ENCODE results near the gene ARHGAP27. TPM values are rescaled to one million over a fixed set of nuclear protein-coding genes. Genes with fewer than 3 reads are reported as not detected.
A peak's percentile ranks its signal among the peaks of the same experiment; 100 is the strongest.

The ARHGAP27 gene
- total RNA-seq, 2 experiments from 2014 or later = 55.5 to 56.8 TPM

GRCh38 chr17:45394564-45394912, 38.1 kb downstream of the ARHGAP27 start:
- no peak for DNase-seq (ENCODE audit: low spot score)
- Histone ChIP-seq H3K79me2 (ENCODE audit: insufficient read depth, low read depth, low read length) (no peaks in the 10 kb centered on the region), H3K4me3 (ENCODE audit: low read depth, low read length, poor library complexity, severe bottlenecking) (no peak overlapping the region), H2AFZ (ENCODE audit: low read length) (no peak overlapping the region), H3K4me1 (ENCODE audit: insufficient read depth, low read length, poor library complexity, severe bottlenecking) (peaks cover 4% of the 10 kb centered on the region), H3K4me2 (ENCODE audit: low read length) (no peak overlapping the region), H3K9me2 (ENCODE audit: insufficient read depth, low read length) (no peaks in the 10 kb centered on the region), H3K36me3 (ENCODE audit: insufficient read depth, low read length) (peaks cover 42% of the 10 kb centered on the region; the same call in 1 of the 2 replicates), H3K9me3 (ENCODE audit: low read length) (no peaks in the 10 kb centered on the region), H4K20me1 (ENCODE audit: insufficient read depth, low read length) (no peaks in the 10 kb centered on the region), H3K27ac (ENCODE audit: low read depth, low read length, poor library complexity, severe bottlenecking) (no peak overlapping the region)
- TF ChIP-seq EZH2phosphoT487 (IDR thresholded peaks at IDR 0.05; ENCODE audit: borderline replicate concordance, low read depth, low read length) (no peak), CTCF (conservative IDR thresholded peaks at IDR 0.05; ENCODE audit: low read length) (no peak)
- BruUV-seq (replicated peaks) = no TSS peak
- POLR2A ChIA-PET = no interaction called here
- CTCF ChIA-PET (ENCODE audit: unreplicated experiment) = interaction anchor here (0.5 kb wide), 1 partner anchor 71 kb away, joined by 3 read pairs; no protein-coding TSS in a partner anchor
- intact Hi-C loops (cut with micrococcal nuclease; ENCODE audit: unreplicated experiment) = loop anchor here (2.0 kb wide), 1 partner anchor 32 kb away; no protein-coding TSS in a partner anchor

- Histone ChIP-seq H4K20me1 (ENCODE audit: insufficient read depth, low read length) (no peaks in the 10 kb centered on the region), H3K4me2 (ENCODE audit: low read length) (no peak overlapping the region), H2AFZ (ENCODE audit: low read length) (no peak overlapping the region), H3K9me2 (ENCODE audit: insufficient read depth, low read length) (no peaks in the 10 kb centered on the region), H3K9me3 (ENCODE audit: low read length) (no peaks in the 10 kb centered on the region), H3K36me3 (ENCODE audit: insufficient read depth, low read length) (peaks cover 40% of the 10 kb centered on the region; the same call in 1 of the 2 replicates), H3K4me3 (ENCODE audit: low read depth, low read length, poor library complexity, severe bottlenecking) (no peak overlapping the region), H3K4me1 (ENCODE audit: insufficient read depth, low read length, poor library complexity, severe bottlenecking) (peaks cover 4% of the 10 kb centered on the region), H3K79me2 (ENCODE audit: insufficient read depth, low read depth, low read length) (no peaks in the 10 kb centered on the region), H3K27ac (ENCODE audit: low read depth, low read length, poor library complexity, severe bottlenecking) (no peak overlapping the region)
- CTCF ChIA-PET (ENCODE audit: unreplicated experiment) = interaction anchor here (0.5 to 1.0 kb wide), 2 partner anchors 27 to 70 kb away, joined by 3 read pairs; no protein-coding TSS in a partner anchor
- POLR2A ChIA-PET = interaction anchor here (1.7 kb wide), 1 partner anchor 16 kb away, joined by 5 read pairs; no protein-coding TSS in a partner anchor
- TF ChIP-seq CTCF (conservative IDR thresholded peaks at IDR 0.05; ENCODE audit: low read length) (no peak), EZH2phosphoT487 (IDR thresholded peaks at IDR 0.05; ENCODE audit: borderline replicate concordance, low read depth, low read length) (no peak)
- BruUV-seq (replicated peaks) = TSS peak; percentile 73
- intact Hi-C loops (cut with micrococcal nuclease; ENCODE audit: unreplicated experiment) = loop anchor here (2.0 kb wide), 1 partner anchor 33 kb away; no protein-coding TSS in a partner anchor
- DNase-seq (ENCODE audit: low spot score) = no peak
Measured at GRCh38 chr17:45394091-45394490, 38.6 kb downstream of the ARHGAP27 start.

- intact Hi-C loops (cut with micrococcal nuclease; ENCODE audit: unreplicated experiment) = no loop called here
- POLR2A ChIA-PET = interaction anchor here (1.7 kb wide), 1 partner anchor 16 kb away, joined by 5 read pairs; no protein-coding TSS in a partner anchor
- CTCF ChIA-PET (ENCODE audit: unreplicated experiment) = interaction anchor here (1.0 kb wide), 1 partner anchor 26 kb away, joined by 3 read pairs; no protein-coding TSS in a partner anchor
Measured at GRCh38 chr17:45393411-45393810, 39.3 kb downstream of the ARHGAP27 start.

More at GRCh38 chr17:45393411-45393810, 39.3 kb downstream of the ARHGAP27 start:
- no TSS peak for BruUV-seq (replicated peaks)
- Histone ChIP-seq H3K79me2 (ENCODE audit: insufficient read depth, low read depth, low read length) (no peaks in the 10 kb centered on the region), H2AFZ (ENCODE audit: low read length) (no peak overlapping the region), H3K4me1 (ENCODE audit: insufficient read depth, low read length, poor library complexity, severe bottlenecking) (peaks cover 4% of the 10 kb centered on the region), H3K27ac (ENCODE audit: low read depth, low read length, poor library complexity, severe bottlenecking) (no peak overlapping the region), H3K4me3 (ENCODE audit: low read depth, low read length, poor library complexity, severe bottlenecking) (no peak overlapping the region), H3K9me3 (ENCODE audit: low read length) (no peaks in the 10 kb centered on the region), H3K9me2 (ENCODE audit: insufficient read depth, low read length) (no peaks in the 10 kb centered on the region), H3K4me2 (ENCODE audit: low read length) (no peak overlapping the region), H4K20me1 (ENCODE audit: insufficient read depth, low read length) (no peaks in the 10 kb centered on the region), H3K36me3 (ENCODE audit: insufficient read depth, low read length) (peaks cover 33% of the 10 kb centered on the region; the same call in 1 of the 2 replicates)
- TF ChIP-seq EZH2phosphoT487 (IDR thresholded peaks at IDR 0.05; ENCODE audit: borderline replicate concordance, low read depth, low read length) (no peak), CTCF (conservative IDR thresholded peaks at IDR 0.05; ENCODE audit: low read length) (no peak)
- no peak for DNase-seq (ENCODE audit: low spot score)

All from OCI-LY7 (cell line).